GM23248 (cell line): ENCODE results near the gene SFMBT2. TPM values are rescaled to one million over a fixed set of nuclear protein-coding genes. Genes with fewer than 3 reads are reported as not detected.

Source experiments
- DNase-seq: peaks from one replicate; pipeline ENCODE4 v3.0.0-alpha.2; 2015
- H2AFZ ChIP-seq: fragments of 200-600 bp; sonication (generic); 2 replicates; pipeline ENCODE4 v1.6.1; 2016; ENCODE audit warnings: antibody characterized with exemption
- H3F3A ChIP-seq: fragments of 200-600 bp; sonication (generic); 2 replicates; pipeline ENCODE4 v1.6.1; 2016; ENCODE audit warnings: mild to moderate bottlenecking, antibody characterized with exemption, mixed run types; ENCODE audit not compliant: insufficient read depth
- H3K27ac ChIP-seq: fragments of 200-600 bp; sonication (generic); 2 replicates; pipeline ENCODE4 v1.5.1; 2016; ENCODE audit warnings: mild to moderate bottlenecking
- H3K27me3 ChIP-seq: fragments of 200-600 bp; sonication (generic); replicated peaks from 2 replicates; pipeline ENCODE4 v1.6.1; 2016; ENCODE audit warnings: mild to moderate bottlenecking; ENCODE audit not compliant: insufficient read depth
- H3K36me3 ChIP-seq: fragments of 200-600 bp; sonication (generic); 2 replicates; pipeline ENCODE4 v1.6.1; 2016; ENCODE audit warnings: low read depth, mild to moderate bottlenecking
- H3K4me1 ChIP-seq: fragments of 200-600 bp; sonication (generic); 2 replicates; pipeline ENCODE4 v1.6.1; 2016; ENCODE audit warnings: mild to moderate bottlenecking; ENCODE audit not compliant: insufficient read depth
- H3K4me2 ChIP-seq: fragments of 200-600 bp; sonication (generic); one replicate; pipeline ENCODE4 v1.6.1; 2016; ENCODE audit warnings: mild to moderate bottlenecking; ENCODE audit not compliant: unreplicated experiment
- H3K4me3 ChIP-seq: fragments of 200-600 bp; sonication (generic); 2 replicates; pipeline ENCODE4 v1.5.1; 2016; ENCODE audit warnings: mild to moderate bottlenecking
- H3K79me2 ChIP-seq: fragments of 200-600 bp; sonication (generic); 2 replicates; pipeline ENCODE4 v1.6.1; 2016; ENCODE audit warnings: mild to moderate bottlenecking; ENCODE audit not compliant: insufficient read depth
- H3K9ac ChIP-seq: fragments of 200-600 bp; sonication (generic); 2 replicates; pipeline ENCODE4 v1.6.1; 2016; ENCODE audit warnings: mild to moderate bottlenecking
- H3K9me2 ChIP-seq: fragments of 200-600 bp; sonication (generic); 2 replicates; pipeline ENCODE4 v1.6.1; 2016; ENCODE audit warnings: mixed run types, mild to moderate bottlenecking, moderate library complexity; ENCODE audit not compliant: insufficient read depth
- H3K9me3 ChIP-seq: fragments of 200-600 bp; sonication (generic); one replicate; pipeline ENCODE4 v1.6.1; 2017; ENCODE audit warnings: low read depth
- H4K20me1 ChIP-seq: fragments of 200-600 bp; sonication (generic); 2 replicates; pipeline ENCODE4 v1.6.0; 2016; ENCODE audit not compliant: insufficient read depth
- EZH2 ChIP-seq: fragments of 200-600 bp; sonication (generic); IDR thresholded peaks from 2 replicates; pipeline ENCODE4 v1.6.1; 2018; ENCODE audit warnings: antibody characterized with exemption, mild to moderate bottlenecking; ENCODE audit not compliant: insufficient read depth, poor library complexity, severe bottlenecking
- EZH2phosphoT487 ChIP-seq: fragments of 200-600 bp; sonication (generic); IDR thresholded peaks from 2 replicates; pipeline ENCODE4 v1.6.1; 2018; ENCODE audit warnings: antibody characterized with exemption, moderate library complexity, mild to moderate bottlenecking, low read depth; ENCODE audit not compliant: insufficient read depth
- WGBS, 2 experiments: methylation state at CpG; one replicate each; pipeline ENCODE4 v1.1.6; 2015 to 2017; ENCODE audit warnings: low lambda C conversion rate in 2 of 2, low coverage in 1 of 2; ENCODE audit errors: missing lambda C conversion rate in 2 of 2; 5-methylcytosine and 5-hydroxymethylcytosine counted together
- in situ Hi-C: fragments of 300-500 bp; cut with MboI; formaldehyde crosslinking; loops from 2 replicates; pipeline ENCODE4 v1.15.0; 2020
- polyA plus RNA-seq: library from polyadenylated mRNA; unstranded; fragments of >200 nt; fragmentation: Nextera tagmentation; extraction: Ambion mirVana; gene quantifications from 2 replicates; pipeline ENCODE4 v1.2.1, GENCODE V29; 2016
- total RNA-seq: library from RNA; depleted of rRNA; stranded (reverse); fragments of >200 nt; shearing (Covaris generic); gene quantifications from 2 replicates; pipeline ENCODE4 v1.2.3, GENCODE V29; 2014

The SFMBT2 gene
- total and polyA plus RNA-seq, 2 experiments from 2014 or later = 0.22 TPM; not detected in 1

- Histone ChIP-seq H3K4me3 (no peak overlapping the region), H3K27ac (no peak overlapping the region), H4K20me1 (no peaks in the 10 kb centered on the region), H3K4me1 (no peaks in the 10 kb centered on the region), H2AFZ (no peak overlapping the region), H3K9me3 (no peaks in the 10 kb centered on the region), H3K27me3 (no peaks in the 10 kb centered on the region), H3K4me2 (no peak overlapping the region), H3K9me2 (no peaks in the 10 kb centered on the region), H3K36me3 (no peaks in the 10 kb centered on the region), H3F3A (no peaks in the 10 kb centered on the region), H3K9ac (no peak overlapping the region), H3K79me2 (no peaks in the 10 kb centered on the region)
- 38% methylated on average over 2 of the region's 2 CpGs for WGBS, 2 experiments
- in situ Hi-C loops = no loop called here
- no peak for DNase-seq
- no peak for TF ChIP-seq EZH2
- TF ChIP-seq EZH2phosphoT487 = no peak
Observed at GRCh38 chr10:7152341-7152740, 258.5 kb downstream of the SFMBT2 start.

GRCh38 chr10:7151538-7151937 is 259.3 kb downstream of the SFMBT2 start:
- H3K79me2 ChIP-seq = no peaks in the 10 kb centered on the region
- no peak overlapping the region for H3K9ac ChIP-seq
- no peak overlapping the region for H3K4me2 ChIP-seq
- H3K27ac ChIP-seq = no peak overlapping the region
- WGBS, 2 experiments = 39 to 42% methylated on average over 4 of the region's 4 CpGs
- H3F3A ChIP-seq = no peaks in the 10 kb centered on the region
- H2AFZ ChIP-seq = no peak overlapping the region
- no peaks in the 10 kb centered on the region for H3K27me3 ChIP-seq
- H3K36me3 ChIP-seq = no peaks in the 10 kb centered on the region
- DNase-seq = no peak
- no peak overlapping the region for H3K4me3 ChIP-seq
- no peaks in the 10 kb centered on the region for H3K9me2 ChIP-seq
- in situ Hi-C loops = no loop called here
- no peaks in the 10 kb centered on the region for H3K9me3 ChIP-seq
- no peaks in the 10 kb centered on the region for H4K20me1 ChIP-seq
- TF ChIP-seq EZH2phosphoT487 (no peak), EZH2 (no peak)
- H3K4me1 ChIP-seq = no peaks in the 10 kb centered on the region

GRCh38 chr10:7150349-7150748 is 260.5 kb downstream of the SFMBT2 start:
- no peak overlapping the region for H3K4me3 ChIP-seq
- no peaks in the 10 kb centered on the region for H3K27me3 ChIP-seq
- in situ Hi-C loops = no loop called here
- no peak overlapping the region for H3K4me2 ChIP-seq
- no peaks in the 10 kb centered on the region for H4K20me1 ChIP-seq
- TF ChIP-seq EZH2phosphoT487 = no peak
- TF ChIP-seq EZH2 = no peak
- WGBS, 2 experiments = 35 to 39% methylated on average over 4 of the region's 4 CpGs
- DNase-seq = no peak
- H3K36me3 ChIP-seq = no peaks in the 10 kb centered on the region
- no peak overlapping the region for H3K27ac ChIP-seq
- no peaks in the 10 kb centered on the region for H3K9me2 ChIP-seq
- no peaks in the 10 kb centered on the region for H3K9me3 ChIP-seq
- no peak overlapping the region for H2AFZ ChIP-seq
- H3K9ac ChIP-seq = no peak overlapping the region
- H3K79me2 ChIP-seq = no peaks in the 10 kb centered on the region
- no peaks in the 10 kb centered on the region for H3F3A ChIP-seq
- H3K4me1 ChIP-seq = no peaks in the 10 kb centered on the region

- WGBS, 2 experiments = 10 to 18% methylated on average over 3 of the region's 3 CpGs
Observed at GRCh38 chr10:7146189-7146588, 264.6 kb downstream of the SFMBT2 start.

GRCh38 chr10:7136016-7136415 is 274.8 kb downstream of the SFMBT2 start:
- Histone ChIP-seq H3K27ac (no peak overlapping the region), H3K4me3 (no peak overlapping the region), H3K27me3 (no peaks in the 10 kb centered on the region), H3K9ac (no peak overlapping the region), H4K20me1 (no peaks in the 10 kb centered on the region), H3F3A (no peaks in the 10 kb centered on the region), H3K9me3 (no peaks in the 10 kb centered on the region), H3K4me2 (no peak overlapping the region), H3K9me2 (no peaks in the 10 kb centered on the region), H3K36me3 (no peaks in the 10 kb centered on the region), H3K4me1 (no peaks in the 10 kb centered on the region), H3K79me2 (no peaks in the 10 kb centered on the region), H2AFZ (no peak overlapping the region)
- in situ Hi-C loops = no loop called here
- WGBS, 2 experiments = 32 to 40% methylated on average over 5 of the region's 5 CpGs
- TF ChIP-seq EZH2phosphoT487 (no peak), EZH2 (no peak)
- DNase-seq = no peak

More at GRCh38 chr10:7146189-7146588, 264.6 kb downstream of the SFMBT2 start:
- in situ Hi-C loops = no loop called here
- Histone ChIP-seq H3K79me2 (no peaks in the 10 kb centered on the region), H3K4me2 (no peak overlapping the region), H3K4me3 (no peak overlapping the region), H3K4me1 (no peaks in the 10 kb centered on the region), H2AFZ (no peak overlapping the region), H3K9me2 (no peaks in the 10 kb centered on the region), H3F3A (no peaks in the 10 kb centered on the region), H3K9me3 (no peaks in the 10 kb centered on the region), H3K27ac (no peak overlapping the region), H3K36me3 (no peaks in the 10 kb centered on the region), H3K27me3 (peaks cover 6% of the 10 kb centered on the region; the same call in 1 of the 2 replicates), H3K9ac (no peak overlapping the region), H4K20me1 (no peaks in the 10 kb centered on the region)
- TF ChIP-seq EZH2 (no peak), EZH2phosphoT487 (no peak)
- no peak for DNase-seq
